Spleen (tissue), 7 donors: ENCODE results near the gene PRDM16.

Source experiments
- POLR2AphosphoS5 ChIP-seq, 3 donors: sonication (generic); formaldehyde crosslinking; IDR thresholded peaks; one replicate each; pipeline ENCODE4 v1.5.1; 2017; ENCODE audit warnings: antibody characterized with exemption in 3 of 3
- TF ChIP-seq, protein P1 (sequence below), 11 experiments: fragments of 200-600 bp in 7 of 11; fragments of 450-650 bp in 4 of 11; sonication (generic) in 4 of 11; IDR thresholded peaks in 8 of 11; conservative IDR thresholded peaks in 3 of 11; 1 replicate in 7 of 11; 2 replicates in 4 of 11; pipeline versions ENCODE4 v1.4.0 to v1.8.0; 2016 to 2021; ENCODE audit warnings: antibody characterized with exemption in 11 of 11, inconsistent platforms in 4 of 11, mild to moderate bottlenecking in 1 of 11
- donor health status: DM: no; HTN: no; CAD: no; lungs with moderate emphysema.
- donor health status: DM: no; HTN: no; CAD: no.
- donor health status: DM: no; HTN: no; CAD: no.

DNA sequence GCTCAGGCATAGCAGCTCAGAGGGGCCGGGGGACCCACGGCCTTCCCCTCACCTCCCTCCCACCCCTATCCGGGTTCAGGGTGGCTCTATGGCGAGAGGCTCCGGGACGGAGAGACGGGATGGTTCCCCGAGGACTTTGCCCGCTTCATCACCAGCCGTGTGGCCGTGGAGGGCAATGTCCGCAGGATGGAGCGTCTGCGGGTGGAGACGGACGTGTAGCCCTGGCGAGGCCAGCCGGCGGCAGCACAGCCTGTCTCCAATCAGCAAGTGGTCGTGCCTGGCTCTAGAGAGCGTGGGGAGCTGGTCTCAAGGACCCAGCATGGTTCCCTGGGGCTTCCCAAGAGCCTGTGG lies 411.3 kb downstream of the PRDM16 start:
- TF ChIP-seq, protein P1, sequence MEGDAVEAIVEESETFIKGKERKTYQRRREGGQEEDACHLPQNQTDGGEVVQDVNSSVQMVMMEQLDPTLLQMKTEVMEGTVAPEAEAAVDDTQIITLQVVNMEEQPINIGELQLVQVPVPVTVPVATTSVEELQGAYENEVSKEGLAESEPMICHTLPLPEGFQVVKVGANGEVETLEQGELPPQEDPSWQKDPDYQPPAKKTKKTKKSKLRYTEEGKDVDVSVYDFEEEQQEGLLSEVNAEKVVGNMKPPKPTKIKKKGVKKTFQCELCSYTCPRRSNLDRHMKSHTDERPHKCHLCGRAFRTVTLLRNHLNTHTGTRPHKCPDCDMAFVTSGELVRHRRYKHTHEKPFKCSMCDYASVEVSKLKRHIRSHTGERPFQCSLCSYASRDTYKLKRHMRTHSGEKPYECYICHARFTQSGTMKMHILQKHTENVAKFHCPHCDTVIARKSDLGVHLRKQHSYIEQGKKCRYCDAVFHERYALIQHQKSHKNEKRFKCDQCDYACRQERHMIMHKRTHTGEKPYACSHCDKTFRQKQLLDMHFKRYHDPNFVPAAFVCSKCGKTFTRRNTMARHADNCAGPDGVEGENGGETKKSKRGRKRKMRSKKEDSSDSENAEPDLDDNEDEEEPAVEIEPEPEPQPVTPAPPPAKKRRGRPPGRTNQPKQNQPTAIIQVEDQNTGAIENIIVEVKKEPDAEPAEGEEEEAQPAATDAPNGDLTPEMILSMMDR (IDR thresholded peaks at IDR 0.05 in 8 of 11, conservative IDR thresholded peaks at IDR 0.05 in 3 of 11), result no peak
- TF ChIP-seq POLR2AphosphoS5 (IDR thresholded peaks at IDR 0.05), result no peak
